HCT116 (cell line): ENCODE data around the gene SYNE1. TPM values are rescaled to one million over a fixed set of nuclear protein-coding genes. Genes with fewer than 3 reads are reported as not detected.

Experiments
- ATAC-seq: fragments of 200-7000 bp; cut with Tn5 transposase; 2 replicates; pipeline ENCODE4 v1.9.1; 2020; ENCODE audit warnings: mild to moderate bottlenecking, moderate library complexity
- BruUV-seq: library from RNA; stranded (reverse); fragments of 400-500 nt; replicated peaks from 2 replicates; lab custom pipeline; 2021; lab: Mats Ljungman, UMichigan
- CTCF ChIA-PET: fragments of 300-600 bp; sonication (Branson Sonifier 250); formaldehyde crosslinking; loops from one replicate; lab custom pipeline; 2021; ENCODE audit warnings: antibody characterized with exemption; lab: Charles Lee
- POLR2A ChIA-PET: fragments of 300-600, 350-600 bp; sonication (Branson Sonifier 250); formaldehyde crosslinking; loops from one replicate; lab custom pipeline; 2021; ENCODE audit warnings: antibody characterized with exemption; lab: Charles Lee
- RAD21 ChIA-PET, 2 experiments: fragments of 300-600 bp; sonication (Branson Sonifier 250); formaldehyde crosslinking; loops; one replicate each; lab custom pipeline; 2023; ENCODE audit warnings: low total read pairs in 2 of 2; ENCODE audit not compliant: uncharacterized antibody in 2 of 2, unreplicated experiment in 2 of 2, low non-redundant PET in 1 of 2; lab: Charles Lee
- DNase-seq: peaks from one replicate; pipeline ENCODE4 v3.0.0-alpha.2; 2010; ENCODE audit warnings: low read depth, low spot score
- H2AFZ ChIP-seq: fragments of 200-600 bp; shearing (Covaris generic), sonication (generic); 2 replicates; pipeline ENCODE4 v1.6.1; 2017; ENCODE audit warnings: low read depth, mixed run types, mixed read lengths, antibody characterized with exemption, low read length; ENCODE audit not compliant: poor library complexity, severe bottlenecking
- H3K27ac ChIP-seq: 2 replicates; pipeline ENCODE4 v1.5.1; 2012; ENCODE audit warnings: low read depth, low read length
- H3K27me3 ChIP-seq: fragments of 200-600 bp; sonication (generic); 2 replicates; pipeline ENCODE4 v1.6.1; 2016; ENCODE audit warnings: mixed run types, low read length, mixed read lengths; ENCODE audit not compliant: insufficient read depth
- H3K36me3 ChIP-seq, 2 experiments: fragments of 200-500 bp in 1 of 2; fragments of 200-600 bp in 1 of 2; sonication (Bioruptor generic) in 1 of 2; sonication (generic) in 1 of 2; 2 replicates each; pipeline versions ENCODE4 v1.5.1 to v1.6.1; 2014 to 2016; ENCODE audit warnings: low read length in 2 of 2, inconsistent platforms in 1 of 2, mixed read lengths in 1 of 2, mixed run types in 1 of 2; ENCODE audit not compliant: insufficient read depth in 2 of 2, control insufficient read depth in 1 of 2
- H3K4me1 ChIP-seq, 2 experiments: fragments of 200-600 bp in 1 of 2; sonication (generic) in 1 of 2; 2 replicates each; pipeline versions ENCODE4 v1.5.1 to v1.6.1; 2012 to 2017; ENCODE audit warnings: low read length in 2 of 2, inconsistent platforms in 1 of 2, mild to moderate bottlenecking in 1 of 2, mixed read lengths in 1 of 2, mixed run types in 1 of 2, moderate library complexity in 1 of 2; ENCODE audit not compliant: insufficient read depth in 2 of 2, control insufficient read depth in 1 of 2
- H3K4me2 ChIP-seq: fragments of 200-600 bp; sonication (generic); 2 replicates; pipeline ENCODE4 v1.6.1; 2017; ENCODE audit warnings: mixed run types, low read length, mixed read lengths
- H3K4me3 ChIP-seq, 2 experiments: fragments of 200-600 bp in 1 of 2; sonication (generic) in 1 of 2; replicated peaks in 1 of 2; 2 replicates each; pipeline ENCODE4 v1.5.1; 2011 to 2016; ENCODE audit warnings: low read length in 2 of 2, control low read depth in 1 of 2, low read depth in 1 of 2, mild to moderate bottlenecking in 1 of 2, mixed read lengths in 1 of 2, mixed run types in 1 of 2
- H3K79me2 ChIP-seq: fragments of 200-600 bp; sonication (generic); 2 replicates; pipeline ENCODE4 v1.6.1; 2017; ENCODE audit warnings: mild to moderate bottlenecking, mixed run types, low read length, moderate library complexity, mixed read lengths; ENCODE audit not compliant: insufficient read depth
- H3K9ac ChIP-seq: fragments of 200-600 bp; sonication (generic); 2 replicates; pipeline ENCODE4 v1.6.1; 2016; ENCODE audit warnings: low read length, mixed read lengths
- H3K9me2 ChIP-seq: fragments of 200-600 bp; sonication (generic), shearing (Covaris generic); 2 replicates; pipeline ENCODE4 v1.6.1; 2017; ENCODE audit warnings: mixed run types, mild to moderate bottlenecking, moderate library complexity; ENCODE audit not compliant: insufficient read depth
- H3K9me3 ChIP-seq, 2 experiments: fragments of 200-500 bp in 1 of 2; fragments of 200-600 bp in 1 of 2; sonication (Bioruptor generic) in 1 of 2; sonication (generic) in 1 of 2; 2 replicates each; pipeline ENCODE4 v1.6.1; 2014 to 2017; ENCODE audit warnings: low read length in 2 of 2, mixed read lengths in 2 of 2, inconsistent platforms in 1 of 2, low read depth in 1 of 2, mild to moderate bottlenecking in 1 of 2, mixed run types in 1 of 2, moderate library complexity in 1 of 2; ENCODE audit not compliant: control insufficient read depth in 1 of 2, insufficient read depth in 1 of 2
- H4K20me1 ChIP-seq: fragments of 200-600 bp; sonication (generic), shearing (Covaris generic); 2 replicates; pipeline ENCODE4 v1.6.1; 2017; ENCODE audit warnings: mixed run types, mild to moderate bottlenecking, moderate library complexity; ENCODE audit not compliant: insufficient read depth
- CBX3 ChIP-seq: IDR thresholded peaks from 2 replicates; pipeline ENCODE4 v1.6.1; 2012; ENCODE audit warnings: low read depth
- CEBPB ChIP-seq: IDR thresholded peaks from 2 replicates; pipeline ENCODE4 v1.6.1; 2012; ENCODE audit warnings: low read depth
- EZH2phosphoT487 ChIP-seq: fragments of 200-600 bp; IDR thresholded peaks from 2 replicates; pipeline ENCODE4 v1.6.1; 2018; ENCODE audit warnings: antibody characterized with exemption, borderline replicate concordance
- JUND ChIP-seq: IDR thresholded peaks from 2 replicates; pipeline ENCODE4 v1.6.1; 2012
- POLR2A ChIP-seq: IDR thresholded peaks from 2 replicates; pipeline ENCODE4 v1.7.0; 2011; ENCODE audit warnings: borderline replicate concordance; ENCODE audit not compliant: insufficient read depth, insufficient read length; ENCODE audit errors: extremely low read depth
- REST ChIP-seq: IDR thresholded peaks from 2 replicates; pipeline ENCODE4 v1.6.1; 2012; ENCODE audit warnings: low read depth
- YY1 ChIP-seq: IDR thresholded peaks from 2 replicates; pipeline ENCODE4 v1.6.1; 2011; ENCODE audit warnings: low read length, low read depth, moderate library complexity, mild to moderate bottlenecking; ENCODE audit not compliant: insufficient replicate concordance; ENCODE audit errors: extremely low read depth
- ZFX ChIP-seq: fragments of 450-650 bp; IDR thresholded peaks from 2 replicates; pipeline ENCODE4 v1.6.1; 2017
- ZNF274 ChIP-seq: fragments of 200-500 bp; sonication (Bioruptor generic); IDR thresholded peaks from 2 replicates; pipeline ENCODE4 v1.6.1; 2014; ENCODE audit warnings: mild to moderate bottlenecking, low read depth, low read length, inconsistent platforms
- intact Hi-C: fragments of 100-400 bp; cut with micrococcal nuclease; formaldehyde crosslinking; loops from 2 replicates; pipeline ENCODE4 v1.10.0; 2022
- total RNA-seq: library from RNA; stranded (reverse); gene quantifications from one replicate; pipeline ENCODE4 v1.2.1, GENCODE V29; 2021; ENCODE audit not compliant: unreplicated experiment

SYNE1 gene
- total RNA-seq, 1 experiment from 2014 or later, result 5.4 TPM

- Histone ChIP-seq H3K27ac (no peak overlapping the region), H3K27me3 (no peaks in the 10 kb centered on the region), H3K4me1 (no peaks in the 10 kb centered on the region), H2AFZ (no peak overlapping the region), H3K9ac (no peak overlapping the region), H3K36me3 (no peaks in the 10 kb centered on the region), H3K9me3 (no peaks in the 10 kb centered on the region), H3K4me3 (no peak overlapping the region), H3K79me2 (no peaks in the 10 kb centered on the region), H3K4me2 (no peak overlapping the region), H3K9me2 (no peaks in the 10 kb centered on the region), H4K20me1 (no peaks in the 10 kb centered on the region)
- ATAC-seq, result no peak
- POLR2A ChIA-PET, result no interaction called here
- DNase-seq, result no peak
- intact Hi-C loops, result no loop called here
- TF ChIP-seq EZH2phosphoT487 (no peak), CEBPB (no peak), JUND (no peak), POLR2A (no peak), CBX3 (no peak), YY1 (no peak), ZNF274 (no peak), REST (no peak), ZFX (no peak)
- RAD21 ChIA-PET, result no interaction called here
- BruUV-seq, result no TSS peak
- CTCF ChIA-PET, result no interaction called here
Observed at GRCh38 chr6:152148412-152148811, 488.8 kb downstream of the SYNE1 start.
